WTC11 (cell line): ENCODE results near the gene PANX2. TPM values are rescaled to one million over a fixed set of nuclear protein-coding genes. Genes with fewer than 3 reads are reported as not detected.

Experiments
- ATAC-seq: fragments of 200-7000 bp; cut with Tn5 transposase; 2 replicates; pipeline ENCODE4 v1.10.0; 2021; ENCODE audit warnings: mild to moderate bottlenecking, moderate library complexity
- CTCF ChIA-PET: fragments of 300-600 bp; sonication (Branson Sonifier 250); formaldehyde crosslinking; loops from one replicate; lab custom pipeline; 2021; ENCODE audit warnings: antibody characterized with exemption; lab: Charles Lee
- POLR2A ChIA-PET: fragments of 350-600 bp; sonication (Branson Sonifier 250); formaldehyde crosslinking; loops from one replicate; lab custom pipeline; 2021; ENCODE audit warnings: antibody characterized with exemption; lab: Charles Lee
- DNase-seq: peaks from one replicate; pipeline ENCODE4 v3.0.0; 2021; ENCODE audit warnings: low spot score
- H3K27ac Mint-ChIP-seq: 2 replicates; pipeline ENCODE4 v1.8.0; 2021; ENCODE audit warnings: mixed read lengths
- H3K27me3 Mint-ChIP-seq: 2 replicates; pipeline ENCODE4 v1.8.0; 2021; ENCODE audit warnings: low read depth, mild to moderate bottlenecking, moderate library complexity, mixed read lengths
- H3K36me3 Mint-ChIP-seq: 2 replicates; pipeline ENCODE4 v1.8.0; 2021; ENCODE audit warnings: mixed read lengths
- H3K4me1 Mint-ChIP-seq: 2 replicates; pipeline ENCODE4 v1.8.0; 2022; ENCODE audit warnings: mixed read lengths
- H3K4me3 Mint-ChIP-seq: 2 replicates; pipeline ENCODE4 v1.8.0; 2021; ENCODE audit warnings: mild to moderate bottlenecking, moderate library complexity, mixed read lengths
- H3K9me3 Mint-ChIP-seq: 2 replicates; pipeline ENCODE4 v1.8.0; 2021; ENCODE audit warnings: mixed read lengths
- ATF2 ChIP-seq: sonication (generic); formaldehyde crosslinking; IDR thresholded peaks from 2 replicates; pipeline ENCODE4 v1.8.1; 2022; ENCODE audit warnings: low read depth, missing genetic modification reagents, borderline replicate concordance
- CTCF ChIP-seq: fragments of 200-600 bp; IDR thresholded peaks from 2 replicates; pipeline ENCODE4 v1.8.0; 2022; ENCODE audit warnings: antibody characterized with exemption
- FOXJ3 ChIP-seq: sonication (generic); formaldehyde crosslinking; IDR thresholded peaks from 2 replicates; pipeline ENCODE4 v1.9.0; 2021; ENCODE audit warnings: missing genetic modification reagents, mild to moderate bottlenecking, borderline replicate concordance
- GRHL2 ChIP-seq: fragments of 250-450 bp; sonication (Bioruptor Pico); IDR thresholded peaks from 2 replicates; pipeline ENCODE4 v1.8.0; 2022; ENCODE audit warnings: mild to moderate bottlenecking, moderate library complexity; ENCODE audit not compliant: insufficient replicate concordance, severe bottlenecking
- MYBL2 ChIP-seq: sonication (generic); formaldehyde crosslinking; IDR thresholded peaks from 2 replicates; pipeline ENCODE4 v1.8.1; 2023; ENCODE audit warnings: mild to moderate bottlenecking, moderate library complexity, missing genetic modification reagents
- RORB ChIP-seq: fragments of 250-450 bp; sonication (Bioruptor Pico); IDR thresholded peaks from 2 replicates; pipeline ENCODE4 v1.9.0; 2021; ENCODE audit warnings: mild to moderate bottlenecking
- TEAD4 ChIP-seq: sonication (generic); formaldehyde crosslinking; IDR thresholded peaks from 2 replicates; pipeline ENCODE4 v1.8.0; 2022; ENCODE audit warnings: mild to moderate bottlenecking, missing genetic modification reagents
- ZNF423 ChIP-seq: fragments of 250-450 bp; sonication (Bioruptor Pico); IDR thresholded peaks from 2 replicates; pipeline ENCODE4 v2.1.2; 2022; ENCODE audit warnings: mild to moderate bottlenecking, moderate library complexity
- ZNF512 ChIP-seq: sonication (generic); formaldehyde crosslinking; IDR thresholded peaks from 2 replicates; pipeline ENCODE4 v1.8.1; 2022; ENCODE audit warnings: missing genetic modification reagents, borderline replicate concordance
- total RNA-seq: library from RNA; stranded (reverse); gene quantifications from 3 replicates; pipeline ENCODE4 v1.2.3, GENCODE V29; 2021
- TF ChIP-seq, protein P1 (sequence below): sonication (generic); formaldehyde crosslinking; IDR thresholded peaks from 2 replicates; pipeline ENCODE4 v1.8.1; 2022; ENCODE audit warnings: low read depth, mild to moderate bottlenecking, moderate library complexity, missing genetic modification reagents, borderline replicate concordance
- TF ChIP-seq, protein P2 (sequence below): sonication (generic); formaldehyde crosslinking; IDR thresholded peaks from 2 replicates; pipeline ENCODE4 v1.8.1; 2023; ENCODE audit warnings: mild to moderate bottlenecking, missing genetic modification reagents
- TF ChIP-seq, protein P3 (sequence below): sonication (generic); formaldehyde crosslinking; IDR thresholded peaks from 2 replicates; pipeline ENCODE4 v1.8.1; 2023; ENCODE audit warnings: mild to moderate bottlenecking, missing genetic modification reagents, borderline replicate concordance

PANX2 gene
- total RNA-seq, 1 experiment from 2014 or later = 10.2 TPM

- TF ChIP-seq, protein P1, sequence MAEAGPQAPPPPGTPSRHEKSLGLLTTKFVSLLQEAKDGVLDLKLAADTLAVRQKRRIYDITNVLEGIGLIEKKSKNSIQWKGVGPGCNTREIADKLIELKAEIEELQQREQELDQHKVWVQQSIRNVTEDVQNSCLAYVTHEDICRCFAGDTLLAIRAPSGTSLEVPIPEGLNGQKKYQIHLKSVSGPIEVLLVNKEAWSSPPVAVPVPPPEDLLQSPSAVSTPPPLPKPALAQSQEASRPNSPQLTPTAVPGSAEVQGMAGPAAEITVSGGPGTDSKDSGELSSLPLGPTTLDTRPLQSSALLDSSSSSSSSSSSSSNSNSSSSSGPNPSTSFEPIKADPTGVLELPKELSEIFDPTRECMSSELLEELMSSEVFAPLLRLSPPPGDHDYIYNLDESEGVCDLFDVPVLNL = no peak
- TF ChIP-seq, protein P2, sequence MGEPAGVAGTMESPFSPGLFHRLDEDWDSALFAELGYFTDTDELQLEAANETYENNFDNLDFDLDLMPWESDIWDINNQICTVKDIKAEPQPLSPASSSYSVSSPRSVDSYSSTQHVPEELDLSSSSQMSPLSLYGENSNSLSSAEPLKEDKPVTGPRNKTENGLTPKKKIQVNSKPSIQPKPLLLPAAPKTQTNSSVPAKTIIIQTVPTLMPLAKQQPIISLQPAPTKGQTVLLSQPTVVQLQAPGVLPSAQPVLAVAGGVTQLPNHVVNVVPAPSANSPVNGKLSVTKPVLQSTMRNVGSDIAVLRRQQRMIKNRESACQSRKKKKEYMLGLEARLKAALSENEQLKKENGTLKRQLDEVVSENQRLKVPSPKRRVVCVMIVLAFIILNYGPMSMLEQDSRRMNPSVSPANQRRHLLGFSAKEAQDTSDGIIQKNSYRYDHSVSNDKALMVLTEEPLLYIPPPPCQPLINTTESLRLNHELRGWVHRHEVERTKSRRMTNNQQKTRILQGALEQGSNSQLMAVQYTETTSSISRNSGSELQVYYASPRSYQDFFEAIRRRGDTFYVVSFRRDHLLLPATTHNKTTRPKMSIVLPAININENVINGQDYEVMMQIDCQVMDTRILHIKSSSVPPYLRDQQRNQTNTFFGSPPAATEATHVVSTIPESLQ (CRISPR knock-in tag) = no peak
- TF ChIP-seq FOXJ3 (CRISPR knock-in tag) = no peak
- TF ChIP-seq RORB = no peak
- TF ChIP-seq MYBL2 (CRISPR knock-in tag) = no peak
Observed at GRCh38 chr22:50141462-50141861, 29.1 kb upstream of the PANX2 start (continued).

GRCh38 chr22:50141891-50142363, 28.6 kb upstream of the PANX2 start:
- TF ChIP-seq, protein P3, sequence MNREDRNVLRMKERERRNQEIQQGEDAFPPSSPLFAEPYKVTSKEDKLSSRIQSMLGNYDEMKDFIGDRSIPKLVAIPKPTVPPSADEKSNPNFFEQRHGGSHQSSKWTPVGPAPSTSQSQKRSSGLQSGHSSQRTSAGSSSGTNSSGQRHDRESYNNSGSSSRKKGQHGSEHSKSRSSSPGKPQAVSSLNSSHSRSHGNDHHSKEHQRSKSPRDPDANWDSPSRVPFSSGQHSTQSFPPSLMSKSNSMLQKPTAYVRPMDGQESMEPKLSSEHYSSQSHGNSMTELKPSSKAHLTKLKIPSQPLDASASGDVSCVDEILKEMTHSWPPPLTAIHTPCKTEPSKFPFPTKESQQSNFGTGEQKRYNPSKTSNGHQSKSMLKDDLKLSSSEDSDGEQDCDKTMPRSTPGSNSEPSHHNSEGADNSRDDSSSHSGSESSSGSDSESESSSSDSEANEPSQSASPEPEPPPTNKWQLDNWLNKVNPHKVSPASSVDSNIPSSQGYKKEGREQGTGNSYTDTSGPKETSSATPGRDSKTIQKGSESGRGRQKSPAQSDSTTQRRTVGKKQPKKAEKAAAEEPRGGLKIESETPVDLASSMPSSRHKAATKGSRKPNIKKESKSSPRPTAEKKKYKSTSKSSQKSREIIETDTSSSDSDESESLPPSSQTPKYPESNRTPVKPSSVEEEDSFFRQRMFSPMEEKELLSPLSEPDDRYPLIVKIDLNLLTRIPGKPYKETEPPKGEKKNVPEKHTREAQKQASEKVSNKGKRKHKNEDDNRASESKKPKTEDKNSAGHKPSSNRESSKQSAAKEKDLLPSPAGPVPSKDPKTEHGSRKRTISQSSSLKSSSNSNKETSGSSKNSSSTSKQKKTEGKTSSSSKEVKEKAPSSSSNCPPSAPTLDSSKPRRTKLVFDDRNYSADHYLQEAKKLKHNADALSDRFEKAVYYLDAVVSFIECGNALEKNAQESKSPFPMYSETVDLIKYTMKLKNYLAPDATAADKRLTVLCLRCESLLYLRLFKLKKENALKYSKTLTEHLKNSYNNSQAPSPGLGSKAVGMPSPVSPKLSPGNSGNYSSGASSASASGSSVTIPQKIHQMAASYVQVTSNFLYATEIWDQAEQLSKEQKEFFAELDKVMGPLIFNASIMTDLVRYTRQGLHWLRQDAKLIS = no peak
- TF ChIP-seq CTCF (peak; percentile 28; the same call in 1 of the 2 replicates), TEAD4 (CRISPR knock-in tag) (no peak), ZNF423 (CRISPR knock-in tag) (no peak), ZNF512 (no peak), GRHL2 (CRISPR knock-in tag) (no peak)
- CTCF ChIA-PET = interaction anchor here (0.6 to 2.1 kb wide), 26 partner anchors 9 to 523 kb away, joined by 3 to 12 read pairs (median 4); partner anchors contain the start of genes DENND6B and MLC1
- Mint-ChIP-seq H3K27me3 (no peaks in the 10 kb centered on the region), H3K27ac (no peak overlapping the region), H3K4me3 (no peak overlapping the region), H3K9me3 (no peaks in the 10 kb centered on the region), H3K4me1 (peaks cover 2% of the 10 kb centered on the region; the same call in 1 of the 2 replicates), H3K36me3 (no peaks in the 10 kb centered on the region)
- ATAC-seq (peak; percentile 74), DNase-seq (peak; percentile 41)
- POLR2A ChIA-PET = interaction anchor here (0.7 to 1.0 kb wide), 2 partner anchors 31 to 211 kb away, joined by 3 read pairs; no protein-coding TSS in a partner anchor

DNA sequence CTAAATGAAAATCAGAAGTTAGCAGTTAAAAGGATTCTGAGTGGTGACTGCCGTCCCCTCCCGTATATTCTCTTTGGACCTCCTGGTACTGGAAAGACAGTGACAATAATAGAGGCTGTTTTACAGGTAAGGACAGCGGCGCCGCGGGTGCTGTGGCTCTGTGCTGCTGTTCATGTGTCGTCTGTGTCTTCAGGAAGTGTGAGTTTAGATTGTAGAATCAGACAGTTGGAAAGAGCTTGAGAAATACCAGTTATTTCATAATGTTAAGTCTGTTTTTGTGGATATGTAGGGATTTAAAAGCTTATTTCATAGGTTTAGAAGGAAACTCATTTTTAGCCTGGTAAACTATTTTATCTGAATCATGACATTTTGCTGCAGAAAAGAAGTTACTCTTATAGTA, 27.4 kb upstream of the PANX2 start:
- H3K36me3 Mint-ChIP-seq = no peaks in the 10 kb centered on the region
- no peak overlapping the region for H3K4me3 Mint-ChIP-seq
- ChIA-PET POLR2A (no interaction called here), CTCF (interaction anchor here (0.5 to 2.1 kb wide), 8 partner anchors 8 to 162 kb away, joined by 3 to 8 read pairs (median 4); no protein-coding TSS in a partner anchor)
- H3K27ac Mint-ChIP-seq = no peak overlapping the region
- peaks cover 2% of the 10 kb centered on the region; the same call in 1 of the 2 replicates for H3K4me1 Mint-ChIP-seq
- no peaks in the 10 kb centered on the region for H3K9me3 Mint-ChIP-seq
- no peak for DNase-seq
- no peaks in the 10 kb centered on the region for H3K27me3 Mint-ChIP-seq
- no peak for TF ChIP-seq MYBL2 (CRISPR knock-in tag)
- no peak for TF ChIP-seq ATF2
- no peak for ATAC-seq
